H1 (cell line): ENCODE results near the gene FGF12. TPM values are rescaled to one million over a fixed set of nuclear protein-coding genes. Genes with fewer than 3 reads are reported as not detected.

Experiments
- HDAC6 ChIP-seq: IDR thresholded peaks from one replicate; pipeline ENCODE4 v1.7.1; 2012; ENCODE audit warnings: low read depth, mild to moderate bottlenecking, inconsistent platforms, low read length, moderate library complexity
- SRF ChIP-seq: IDR thresholded peaks from 2 replicates; pipeline ENCODE4 v1.6.1; 2011; ENCODE audit warnings: mild to moderate bottlenecking, low read depth, low read length, moderate library complexity
- TAF7 ChIP-seq: optimal IDR thresholded peaks from 2 replicates; pipeline ENCODE3; 2011; ENCODE audit warnings: low read depth, mild to moderate bottlenecking, inconsistent platforms, low read length, moderate library complexity, borderline replicate concordance
- polyA plus RNA-seq, 7 experiments: library from polyadenylated mRNA; depleted of rRNA in 3 of 7; stranded (reverse) in 5 of 7; unstranded in 2 of 7; fragments of >200 nt in 5 of 7; fragments of 200-250 nt in 2 of 7; gene quantifications; 1 replicate in 5 of 7; 2 replicates in 1 of 7; 4 replicates in 1 of 7; pipeline versions ENCODE4 v1.2.1 to v1.2.3, GENCODE V29; 2011 to 2013; ENCODE audit warnings: missing spikeins in 2 of 7, mixed read lengths in 2 of 7
- total RNA-seq: library from RNA; stranded (reverse); fragmentation: NEBNext Ultra II Directional; extraction: Animal tissue kit (Norgen Biotek cat#: 25700); gene quantifications from 2 replicates; pipeline ENCODE4 v1.2.1, GENCODE V29; 2021
- TF ChIP-seq, protein P1 (sequence below): fragments of 300-600 bp; sonication (generic); IDR thresholded peaks from 2 replicates; pipeline ENCODE4 v1.7.1; 2012; ENCODE audit warnings: low read length, moderate library complexity, mild to moderate bottlenecking, inconsistent platforms; ENCODE audit not compliant: insufficient replicate concordance

FGF12 gene
- total and polyA plus RNA-seq, 2 of the 8 experiments (the other 6 are each of a cell fraction or from before 2014, with no cell fraction given), result 4.1 to 16.6 TPM

DNA sequence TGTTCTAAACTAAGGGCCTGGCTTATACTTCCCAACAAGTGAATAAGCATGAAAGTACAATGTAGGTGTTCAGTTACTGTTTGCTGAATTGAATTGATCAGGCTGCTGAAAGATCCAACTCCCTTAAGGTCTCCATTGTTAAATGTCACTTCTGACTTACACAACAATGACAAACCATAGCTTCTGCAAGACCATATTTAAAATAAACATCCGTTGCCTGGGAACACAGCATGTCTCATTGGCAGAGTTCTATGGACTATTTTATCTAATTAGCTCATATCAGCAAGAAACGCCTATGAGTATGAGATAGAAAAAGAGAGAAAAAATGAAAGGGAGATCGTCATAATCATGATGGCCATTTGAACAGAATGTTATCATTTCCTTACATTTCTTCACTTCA is 605.4 kb downstream of the FGF12 start (continued):
- TF ChIP-seq TAF7 (no peak), SRF (no peak), HDAC6 (no peak)
- TF ChIP-seq, protein P1, sequence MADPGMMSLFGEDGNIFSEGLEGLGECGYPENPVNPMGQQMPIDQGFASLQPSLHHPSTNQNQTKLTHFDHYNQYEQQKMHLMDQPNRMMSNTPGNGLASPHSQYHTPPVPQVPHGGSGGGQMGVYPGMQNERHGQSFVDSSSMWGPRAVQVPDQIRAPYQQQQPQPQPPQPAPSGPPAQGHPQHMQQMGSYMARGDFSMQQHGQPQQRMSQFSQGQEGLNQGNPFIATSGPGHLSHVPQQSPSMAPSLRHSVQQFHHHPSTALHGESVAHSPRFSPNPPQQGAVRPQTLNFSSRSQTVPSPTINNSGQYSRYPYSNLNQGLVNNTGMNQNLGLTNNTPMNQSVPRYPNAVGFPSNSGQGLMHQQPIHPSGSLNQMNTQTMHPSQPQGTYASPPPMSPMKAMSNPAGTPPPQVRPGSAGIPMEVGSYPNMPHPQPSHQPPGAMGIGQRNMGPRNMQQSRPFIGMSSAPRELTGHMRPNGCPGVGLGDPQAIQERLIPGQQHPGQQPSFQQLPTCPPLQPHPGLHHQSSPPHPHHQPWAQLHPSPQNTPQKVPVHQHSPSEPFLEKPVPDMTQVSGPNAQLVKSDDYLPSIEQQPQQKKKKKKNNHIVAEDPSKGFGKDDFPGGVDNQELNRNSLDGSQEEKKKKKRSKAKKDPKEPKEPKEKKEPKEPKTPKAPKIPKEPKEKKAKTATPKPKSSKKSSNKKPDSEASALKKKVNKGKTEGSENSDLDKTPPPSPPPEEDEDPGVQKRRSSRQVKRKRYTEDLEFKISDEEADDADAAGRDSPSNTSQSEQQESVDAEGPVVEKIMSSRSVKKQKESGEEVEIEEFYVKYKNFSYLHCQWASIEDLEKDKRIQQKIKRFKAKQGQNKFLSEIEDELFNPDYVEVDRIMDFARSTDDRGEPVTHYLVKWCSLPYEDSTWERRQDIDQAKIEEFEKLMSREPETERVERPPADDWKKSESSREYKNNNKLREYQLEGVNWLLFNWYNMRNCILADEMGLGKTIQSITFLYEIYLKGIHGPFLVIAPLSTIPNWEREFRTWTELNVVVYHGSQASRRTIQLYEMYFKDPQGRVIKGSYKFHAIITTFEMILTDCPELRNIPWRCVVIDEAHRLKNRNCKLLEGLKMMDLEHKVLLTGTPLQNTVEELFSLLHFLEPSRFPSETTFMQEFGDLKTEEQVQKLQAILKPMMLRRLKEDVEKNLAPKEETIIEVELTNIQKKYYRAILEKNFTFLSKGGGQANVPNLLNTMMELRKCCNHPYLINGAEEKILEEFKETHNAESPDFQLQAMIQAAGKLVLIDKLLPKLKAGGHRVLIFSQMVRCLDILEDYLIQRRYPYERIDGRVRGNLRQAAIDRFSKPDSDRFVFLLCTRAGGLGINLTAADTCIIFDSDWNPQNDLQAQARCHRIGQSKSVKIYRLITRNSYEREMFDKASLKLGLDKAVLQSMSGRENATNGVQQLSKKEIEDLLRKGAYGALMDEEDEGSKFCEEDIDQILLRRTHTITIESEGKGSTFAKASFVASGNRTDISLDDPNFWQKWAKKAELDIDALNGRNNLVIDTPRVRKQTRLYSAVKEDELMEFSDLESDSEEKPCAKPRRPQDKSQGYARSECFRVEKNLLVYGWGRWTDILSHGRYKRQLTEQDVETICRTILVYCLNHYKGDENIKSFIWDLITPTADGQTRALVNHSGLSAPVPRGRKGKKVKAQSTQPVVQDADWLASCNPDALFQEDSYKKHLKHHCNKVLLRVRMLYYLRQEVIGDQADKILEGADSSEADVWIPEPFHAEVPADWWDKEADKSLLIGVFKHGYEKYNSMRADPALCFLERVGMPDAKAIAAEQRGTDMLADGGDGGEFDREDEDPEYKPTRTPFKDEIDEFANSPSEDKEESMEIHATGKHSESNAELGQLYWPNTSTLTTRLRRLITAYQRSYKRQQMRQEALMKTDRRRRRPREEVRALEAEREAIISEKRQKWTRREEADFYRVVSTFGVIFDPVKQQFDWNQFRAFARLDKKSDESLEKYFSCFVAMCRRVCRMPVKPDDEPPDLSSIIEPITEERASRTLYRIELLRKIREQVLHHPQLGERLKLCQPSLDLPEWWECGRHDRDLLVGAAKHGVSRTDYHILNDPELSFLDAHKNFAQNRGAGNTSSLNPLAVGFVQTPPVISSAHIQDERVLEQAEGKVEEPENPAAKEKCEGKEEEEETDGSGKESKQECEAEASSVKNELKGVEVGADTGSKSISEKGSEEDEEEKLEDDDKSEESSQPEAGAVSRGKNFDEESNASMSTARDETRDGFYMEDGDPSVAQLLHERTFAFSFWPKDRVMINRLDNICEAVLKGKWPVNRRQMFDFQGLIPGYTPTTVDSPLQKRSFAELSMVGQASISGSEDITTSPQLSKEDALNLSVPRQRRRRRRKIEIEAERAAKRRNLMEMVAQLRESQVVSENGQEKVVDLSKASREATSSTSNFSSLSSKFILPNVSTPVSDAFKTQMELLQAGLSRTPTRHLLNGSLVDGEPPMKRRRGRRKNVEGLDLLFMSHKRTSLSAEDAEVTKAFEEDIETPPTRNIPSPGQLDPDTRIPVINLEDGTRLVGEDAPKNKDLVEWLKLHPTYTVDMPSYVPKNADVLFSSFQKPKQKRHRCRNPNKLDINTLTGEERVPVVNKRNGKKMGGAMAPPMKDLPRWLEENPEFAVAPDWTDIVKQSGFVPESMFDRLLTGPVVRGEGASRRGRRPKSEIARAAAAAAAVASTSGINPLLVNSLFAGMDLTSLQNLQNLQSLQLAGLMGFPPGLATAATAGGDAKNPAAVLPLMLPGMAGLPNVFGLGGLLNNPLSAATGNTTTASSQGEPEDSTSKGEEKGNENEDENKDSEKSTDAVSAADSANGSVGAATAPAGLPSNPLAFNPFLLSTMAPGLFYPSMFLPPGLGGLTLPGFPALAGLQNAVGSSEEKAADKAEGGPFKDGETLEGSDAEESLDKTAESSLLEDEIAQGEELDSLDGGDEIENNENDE, result no peak
